CD14-positive monocyte (primary cell): ENCODE measurements around the gene CXCL12. TPM values are rescaled to one million over a fixed set of nuclear protein-coding genes. Genes with fewer than 3 reads are reported as not detected.

Experiments
- DNase-seq, 3 donors: peaks; one replicate each; pipeline ENCODE4 v3.0.0-alpha.2; 2011 to 2022
- H2AFZ ChIP-seq: 2 replicates; pipeline ENCODE4 v1.6.0; 2012; ENCODE audit warnings: mild to moderate bottlenecking, low read depth, low read length, inconsistent platforms; ENCODE audit not compliant: insufficient read depth, poor library complexity, severe bottlenecking
- H3K27ac ChIP-seq, 2 donors: 1 replicate in 1 of 2; 2 replicates in 1 of 2; pipeline ENCODE4 v1.5.1; 2012 to 2013; ENCODE audit warnings: low read length in 2 of 2, control low read depth in 1 of 2, inconsistent platforms in 1 of 2, low read depth in 1 of 2, mild to moderate bottlenecking in 1 of 2
- H3K27me3 ChIP-seq, 2 donors: one replicate each; pipeline versions ENCODE4 v1.6.0 to v1.6.1; 2011 to 2013; ENCODE audit warnings: low read length in 2 of 2; ENCODE audit not compliant: control insufficient read depth in 2 of 2, insufficient read depth in 2 of 2
- H3K36me3 ChIP-seq, 2 donors: replicated peaks in 1 of 2; 1 replicate in 1 of 2; 2 replicates in 1 of 2; pipeline versions ENCODE4 v1.5.1 to v1.6.1; 2012 to 2013; ENCODE audit warnings: low read length in 2 of 2, control low read depth in 1 of 2, inconsistent platforms in 1 of 2, mild to moderate bottlenecking in 1 of 2; ENCODE audit not compliant: insufficient read depth in 2 of 2, control insufficient read depth in 1 of 2
- H3K4me1 ChIP-seq, 2 donors: 1 replicate in 1 of 2; 2 replicates in 1 of 2; pipeline versions ENCODE4 v1.5.1 to v1.6.1; 2012 to 2013; ENCODE audit warnings: low read length in 2 of 2, control low read depth in 1 of 2, inconsistent platforms in 1 of 2, mild to moderate bottlenecking in 1 of 2, moderate library complexity in 1 of 2; ENCODE audit not compliant: insufficient read depth in 2 of 2, control insufficient read depth in 1 of 2
- H3K4me2 ChIP-seq: replicated peaks from 2 replicates; pipeline ENCODE3; 2012; ENCODE audit warnings: low read length, moderate library complexity, mild to moderate bottlenecking; ENCODE audit not compliant: poor library complexity, severe bottlenecking; ENCODE audit errors: extremely low read depth
- H3K4me3 ChIP-seq, 3 experiments: fragments of 200-600 bp in 1 of 3; sonication (generic) in 1 of 3; replicated peaks in 1 of 3; 1 replicate in 2 of 3; 2 replicates in 1 of 3; pipeline ENCODE4 v1.5.1; 2011 to 2013; ENCODE audit warnings: low read length in 3 of 3, mild to moderate bottlenecking in 3 of 3, control low read depth in 2 of 3, low read depth in 2 of 3, inconsistent platforms in 1 of 3, moderate library complexity in 1 of 3
- H3K79me2 ChIP-seq: 2 replicates; pipeline ENCODE4 v1.6.0; 2012; ENCODE audit warnings: mild to moderate bottlenecking, control low read depth, inconsistent platforms, low read length, moderate library complexity; ENCODE audit not compliant: insufficient read depth
- H3K9ac ChIP-seq: 2 replicates; pipeline ENCODE4 v1.6.0; 2017; ENCODE audit warnings: low read length, mild to moderate bottlenecking; ENCODE audit not compliant: insufficient read depth, poor library complexity, severe bottlenecking
- H3K9me3 ChIP-seq, 2 donors: replicated peaks in 1 of 2; 1 replicate in 1 of 2; 2 replicates in 1 of 2; pipeline versions ENCODE4 v1.5.1 to v1.6.1; 2012 to 2013; ENCODE audit warnings: low read length in 2 of 2, control low read depth in 1 of 2; ENCODE audit not compliant: control insufficient read depth in 1 of 2, insufficient read depth in 1 of 2
- H4K20me1 ChIP-seq: 2 replicates; pipeline ENCODE4 v1.6.0; 2012; ENCODE audit warnings: mild to moderate bottlenecking, low read length, control low read depth, moderate library complexity; ENCODE audit not compliant: insufficient read depth
- H3K27ac Mint-ChIP-seq, 7 donors: one replicate each; pipeline ENCODE4 v1.8.0; 2020; ENCODE audit warnings: mild to moderate bottlenecking in 7 of 7, mixed read lengths in 7 of 7, moderate library complexity in 6 of 7, inconsistent platforms in 2 of 7
- H3K27me3 Mint-ChIP-seq, 3 donors: one replicate each; pipeline ENCODE4 v1.8.0; 2021 to 2022; ENCODE audit warnings: low read depth in 3 of 3, mild to moderate bottlenecking in 3 of 3, mixed read lengths in 3 of 3, moderate library complexity in 3 of 3, inconsistent platforms in 1 of 3
- H3K36me3 Mint-ChIP-seq, 2 donors: one replicate each; pipeline ENCODE4 v1.8.0; 2020; ENCODE audit warnings: mixed read lengths in 2 of 2, inconsistent platforms in 1 of 2, mild to moderate bottlenecking in 1 of 2
- H3K4me1 Mint-ChIP-seq: one replicate; pipeline ENCODE4 v1.8.0; 2020; ENCODE audit warnings: mild to moderate bottlenecking, mixed read lengths
- H3K4me3 Mint-ChIP-seq, 2 donors: one replicate each; pipeline ENCODE4 v1.8.0; 2020; ENCODE audit warnings: mild to moderate bottlenecking in 2 of 2, mixed read lengths in 2 of 2, moderate library complexity in 1 of 2
- H3K9me3 Mint-ChIP-seq, 7 donors: one replicate each; pipeline ENCODE4 v1.8.0; 2020 to 2022; ENCODE audit warnings: mixed read lengths in 7 of 7, mild to moderate bottlenecking in 6 of 7, moderate library complexity in 6 of 7, inconsistent platforms in 2 of 7
- CTCF ChIP-seq: fragments of 200-600 bp; IDR thresholded peaks from one replicate; pipeline ENCODE4 v1.8.0; 2022; ENCODE audit warnings: antibody characterized with exemption, mild to moderate bottlenecking
- WGBS: methylation state at CpG from one replicate; pipeline ENCODE4 v1.1.5; 2013; ENCODE audit warnings: missing lambda C conversion rate; ENCODE audit not compliant: insufficient coverage; 5-methylcytosine and 5-hydroxymethylcytosine counted together
- intact Hi-C, 2 donors: fragments of 100-400 bp; cut with micrococcal nuclease; formaldehyde crosslinking; loops; one replicate each; pipeline versions ENCODE4 v1.15.0 to v1.15.1; 2023
- polyA plus RNA-seq, 3 donors: library from polyadenylated mRNA; depleted of rRNA in 1 of 3; unstranded in 2 of 3; stranded (reverse) in 1 of 3; fragments of 300-500 nt in 2 of 3; fragments of >200 nt in 1 of 3; fragmentation: Illumina TruSeq in 2 of 3; gene quantifications; 1 replicate in 2 of 3; 2 replicates in 1 of 3; pipeline ENCODE4 v1.2.3, GENCODE V29; 2012 to 2021

The CXCL12 gene
- polyA plus RNA-seq, 3 donors: 0.21 TPM; not detected in 2

GRCh38 chr10:44343843-44344242 is 41.1 kb downstream of the CXCL12 start:
- H3K9me3 ChIP-seq: no peaks in the 10 kb centered on the region
- no peaks in the 10 kb centered on the region for H4K20me1 ChIP-seq
- no peak overlapping the region for H3K4me3 ChIP-seq
- no peak overlapping the region for H2AFZ ChIP-seq
- Mint-ChIP-seq H3K27me3 (peaks cover 1 to 8% (median 4%) of the 10 kb centered on the region in 3 donors), H3K4me3 (no peak overlapping the region), H3K4me1 (no peaks in the 10 kb centered on the region), H3K36me3 (no peaks in the 10 kb centered on the region), H3K27ac (no peak overlapping the region), H3K9me3 (peaks cover 0 to 18% (median 2%) of the 10 kb centered on the region in 7 donors)
- intact Hi-C loops: no loop called here
- H3K36me3 ChIP-seq: no peaks in the 10 kb centered on the region
- no peaks in the 10 kb centered on the region for H3K4me1 ChIP-seq
- H3K79me2 ChIP-seq: no peaks in the 10 kb centered on the region
- TF ChIP-seq CTCF: no peak
- no peaks in the 10 kb centered on the region for H3K27me3 ChIP-seq
- no peak overlapping the region for H3K4me2 ChIP-seq
- no peak for DNase-seq
- 57% methylated on average over 1 of the region's 3 CpGs for WGBS
- no peak overlapping the region for H3K27ac ChIP-seq
- no peak overlapping the region for H3K9ac ChIP-seq

DNA sequence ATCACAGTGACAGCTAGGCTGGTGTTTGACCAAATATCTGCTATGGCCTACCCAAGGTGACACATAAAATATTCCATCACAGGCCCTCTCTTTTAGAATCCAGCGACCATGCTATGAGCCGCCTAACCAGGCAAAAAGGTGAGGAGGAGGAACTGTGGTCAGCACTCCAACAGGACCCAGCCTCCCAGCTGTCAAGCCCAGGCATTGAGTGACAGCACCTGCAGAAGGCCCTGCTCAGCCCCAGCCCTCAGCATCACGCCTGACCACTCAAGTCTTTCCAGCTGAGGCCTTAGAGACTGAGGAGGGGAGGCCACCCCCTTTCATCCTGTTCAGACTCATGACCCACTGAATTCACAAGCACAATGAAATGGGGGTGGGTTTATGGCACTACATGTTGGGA is 43.0 kb downstream of the CXCL12 start:
- Mint-ChIP-seq H3K27ac (no peak overlapping the region), H3K4me3 (no peak overlapping the region), H3K4me1 (no peaks in the 10 kb centered on the region), H3K27me3 (peaks cover 1 to 8% (median 6%) of the 10 kb centered on the region in 3 donors), H3K36me3 (no peaks in the 10 kb centered on the region), H3K9me3 (peaks cover 0 to 18% (median 2%) of the 10 kb centered on the region in 7 donors)
- DNase-seq: no peak
- 86% methylated on average over 2 of the region's 3 CpGs for WGBS
- H3K27ac ChIP-seq: no peak overlapping the region
- no peaks in the 10 kb centered on the region for H3K27me3 ChIP-seq
- no peaks in the 10 kb centered on the region for H4K20me1 ChIP-seq
- H3K9me3 ChIP-seq: no peaks in the 10 kb centered on the region
- no peak overlapping the region for H3K9ac ChIP-seq
- intact Hi-C loops: no loop called here
- no peaks in the 10 kb centered on the region for H3K36me3 ChIP-seq
- H3K4me1 ChIP-seq: no peaks in the 10 kb centered on the region
- no peak overlapping the region for H3K4me3 ChIP-seq
- no peak for TF ChIP-seq CTCF
- no peaks in the 10 kb centered on the region for H3K79me2 ChIP-seq
- no peak overlapping the region for H2AFZ ChIP-seq
- H3K4me2 ChIP-seq: no peak overlapping the region
